ENCODE measurements around the gene FEN1. TPM values are rescaled to one million over a fixed set of nuclear protein-coding genes. Genes with fewer than 3 reads are reported as not detected.

Gene FEN1
- total RNA-seq, 1 donor, result 43.3 TPM

- TF ChIP-seq, protein P1, sequence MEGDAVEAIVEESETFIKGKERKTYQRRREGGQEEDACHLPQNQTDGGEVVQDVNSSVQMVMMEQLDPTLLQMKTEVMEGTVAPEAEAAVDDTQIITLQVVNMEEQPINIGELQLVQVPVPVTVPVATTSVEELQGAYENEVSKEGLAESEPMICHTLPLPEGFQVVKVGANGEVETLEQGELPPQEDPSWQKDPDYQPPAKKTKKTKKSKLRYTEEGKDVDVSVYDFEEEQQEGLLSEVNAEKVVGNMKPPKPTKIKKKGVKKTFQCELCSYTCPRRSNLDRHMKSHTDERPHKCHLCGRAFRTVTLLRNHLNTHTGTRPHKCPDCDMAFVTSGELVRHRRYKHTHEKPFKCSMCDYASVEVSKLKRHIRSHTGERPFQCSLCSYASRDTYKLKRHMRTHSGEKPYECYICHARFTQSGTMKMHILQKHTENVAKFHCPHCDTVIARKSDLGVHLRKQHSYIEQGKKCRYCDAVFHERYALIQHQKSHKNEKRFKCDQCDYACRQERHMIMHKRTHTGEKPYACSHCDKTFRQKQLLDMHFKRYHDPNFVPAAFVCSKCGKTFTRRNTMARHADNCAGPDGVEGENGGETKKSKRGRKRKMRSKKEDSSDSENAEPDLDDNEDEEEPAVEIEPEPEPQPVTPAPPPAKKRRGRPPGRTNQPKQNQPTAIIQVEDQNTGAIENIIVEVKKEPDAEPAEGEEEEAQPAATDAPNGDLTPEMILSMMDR (IDR thresholded peaks at IDR 0.05; ENCODE audit: insufficient read depth, low read length), result no peak
- no peak for DNase-seq (ENCODE audit: low read depth)
- no peak overlapping the region for H3K4me3 ChIP-seq (ENCODE audit: low read depth, low read length)
These were observed 6.8 kb upstream of the FEN1 start for GRCh38 chr11:61785837-61786402.

DNA sequence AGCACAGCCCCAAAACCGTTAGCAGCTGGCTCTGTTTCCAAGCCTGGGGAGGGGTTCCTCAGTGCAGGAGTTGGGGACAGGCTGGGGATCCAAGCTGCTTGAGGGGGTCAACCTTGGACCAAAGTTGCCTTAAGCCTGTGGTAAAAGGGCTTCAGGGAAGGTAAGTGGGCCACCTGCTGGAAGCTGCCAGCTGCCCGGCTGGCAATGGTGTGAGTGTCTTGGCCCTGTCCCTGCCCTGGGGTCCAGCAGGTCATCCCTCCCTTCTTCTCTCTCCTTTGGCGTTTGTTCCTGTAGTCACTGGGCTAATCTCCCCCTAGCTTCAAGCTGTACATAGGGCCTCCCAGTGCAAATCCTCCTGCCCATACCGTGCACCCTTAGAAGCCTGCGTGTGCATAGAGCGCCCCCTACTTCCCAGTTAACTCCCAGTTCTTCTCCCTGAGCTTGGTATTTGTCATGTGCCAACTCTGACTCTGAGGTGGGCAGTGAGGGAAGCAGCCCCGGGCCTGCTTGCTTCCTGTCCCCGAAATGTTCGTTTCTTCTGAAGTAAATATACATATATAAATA lies 4.7 kb upstream of the FEN1 start:
- peak; percentile 51 for DNase-seq (ENCODE audit: low read depth)
- H3K4me3 ChIP-seq (ENCODE audit: low read depth, low read length), result no peak overlapping the region
- TF ChIP-seq, protein P1 (IDR thresholded peaks at IDR 0.05; ENCODE audit: insufficient read depth, low read length), result peak; percentile 57

DNA sequence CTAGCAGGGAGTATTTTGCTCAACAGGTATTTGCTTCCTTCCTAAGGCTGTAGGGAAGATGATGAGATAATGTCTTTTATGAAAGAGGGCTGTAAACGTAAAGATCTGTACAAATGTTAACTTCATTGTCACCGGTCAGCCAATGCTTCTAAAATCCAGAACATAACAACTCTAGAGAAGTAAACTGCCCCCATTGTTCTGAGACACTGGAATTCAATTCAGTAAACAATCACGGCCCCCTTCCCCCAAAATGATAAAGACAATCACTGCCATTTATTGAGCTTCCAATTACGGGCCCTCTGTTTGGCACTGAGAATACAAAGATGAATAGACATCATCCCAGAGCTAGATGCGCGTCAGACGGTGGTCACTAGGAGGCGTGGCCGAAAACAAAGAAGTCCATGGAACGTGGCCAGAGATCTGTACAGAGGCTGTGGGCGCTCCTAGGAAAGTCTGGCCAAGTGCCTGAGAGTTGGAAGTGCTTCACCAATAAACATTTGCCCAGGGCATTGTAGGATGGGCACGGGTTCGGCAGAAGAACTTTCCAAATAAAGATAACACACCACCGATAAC lies 888 bp upstream of the FEN1 start:
- DNase-seq (ENCODE audit: low read depth), result peak; percentile 94
- H3K4me3 ChIP-seq (ENCODE audit: low read depth, low read length), result peak overlapping the region; percentile 96
- TF ChIP-seq, protein P1 (IDR thresholded peaks at IDR 0.05; ENCODE audit: insufficient read depth, low read length), result no peak

GRCh38 chr11:61793083-61793828 lies 545 bp downstream of the FEN1 start:
- DNase-seq (ENCODE audit: low read depth), result no peak
- TF ChIP-seq, protein P1 (IDR thresholded peaks at IDR 0.05; ENCODE audit: insufficient read depth, low read length), result no peak
- H3K4me3 ChIP-seq (ENCODE audit: low read depth, low read length), result peak overlapping the region; percentile 96

DNA sequence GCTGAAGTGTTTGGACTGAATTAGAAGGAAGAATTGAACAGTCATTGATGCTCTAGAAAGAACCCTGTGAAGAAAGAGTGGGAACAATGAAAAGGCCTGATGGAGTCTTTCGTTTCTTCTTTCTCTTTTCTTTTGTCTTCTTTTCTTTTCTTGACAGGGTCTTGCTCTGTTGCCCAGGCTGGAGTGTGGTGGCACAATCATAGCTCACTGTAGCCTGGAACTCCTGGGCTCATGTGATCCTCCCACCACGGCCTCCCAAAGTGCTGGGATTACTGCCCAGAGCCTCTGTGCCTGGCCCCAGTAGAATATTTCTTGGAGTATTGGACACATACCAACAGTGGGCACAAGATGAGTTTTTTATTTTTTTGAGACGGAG lies 1.1 kb downstream of the FEN1 start:
- DNase-seq (ENCODE audit: low read depth), result no peak
- TF ChIP-seq, protein P1 (IDR thresholded peaks at IDR 0.05; ENCODE audit: insufficient read depth, low read length), result no peak
- H3K4me3 ChIP-seq (ENCODE audit: low read depth, low read length), result peak overlapping the region; percentile 96

- no peak overlapping the region for H3K4me3 ChIP-seq (ENCODE audit: low read depth, low read length)
- no peak for DNase-seq (ENCODE audit: low read depth)
- TF ChIP-seq, protein P1 (IDR thresholded peaks at IDR 0.05; ENCODE audit: insufficient read depth, low read length), result no peak
These were observed 1.9 kb downstream of the FEN1 start for GRCh38 chr11:61794579-61794978.

Measured in fibroblast of the aortic adventitia (primary cell).